SK-N-SH (cell line): ENCODE data around the gene CHD2. TPM values are rescaled to one million over a fixed set of nuclear protein-coding genes. Genes with fewer than 3 reads are reported as not detected.

Experiments
- CTCF ChIA-PET: fragments of 300-600, 350-600 bp; formaldehyde crosslinking; extraction: SDS; loops from one replicate; lab custom pipeline; 2021; lab: Yijun Ruan, JAX
- POLR2A ChIA-PET: fragments of 350-600 bp; sonication (Branson Sonifier 250); formaldehyde crosslinking; extraction: SDS; loops from one replicate; lab custom pipeline; 2020; ENCODE audit warnings: antibody characterized with exemption, inconsistent platforms; lab: Yijun Ruan, JAX
- DNase-seq: peaks from one replicate; pipeline ENCODE4 v3.0.0; 2012
- H2AFZ ChIP-seq: fragments of 200-600 bp; sonication (generic); 2 replicates; pipeline ENCODE4 v1.8.1; 2016; ENCODE audit warnings: antibody characterized with exemption, mild to moderate bottlenecking, low read depth
- H3F3A ChIP-seq: fragments of 200-600 bp; sonication (generic); replicated peaks from 2 replicates; pipeline ENCODE3; 2016; ENCODE audit warnings: antibody characterized with exemption, mild to moderate bottlenecking; ENCODE audit not compliant: insufficient read depth
- H3K27ac ChIP-seq, 2 experiments: fragments of 200-500 bp in 1 of 2; fragments of 200-600 bp in 1 of 2; sonication (Bioruptor generic) in 1 of 2; sonication (generic), shearing (Covaris generic) in 1 of 2; 2 replicates each; pipeline versions ENCODE4 v1.5.1 to v1.6.1; 2014 to 2016; ENCODE audit warnings: low read depth in 2 of 2, inconsistent platforms in 1 of 2, low read length in 1 of 2, mild to moderate bottlenecking in 1 of 2, mixed read lengths in 1 of 2
- H3K27me3 ChIP-seq: fragments of 200-600 bp; sonication (generic), shearing (Covaris generic); 2 replicates; pipeline ENCODE4 v1.6.1; 2016; ENCODE audit warnings: mixed run types; ENCODE audit not compliant: insufficient read depth
- H3K36me3 ChIP-seq, 2 experiments: fragments of 200-500 bp in 1 of 2; fragments of 200-600 bp in 1 of 2; sonication (Bioruptor generic) in 1 of 2; sonication (generic) in 1 of 2; replicated peaks in 1 of 2; 2 replicates each; pipeline versions ENCODE3 to v1.5.1; 2014 to 2016; ENCODE audit warnings: low read length in 1 of 2, mild to moderate bottlenecking in 1 of 2; ENCODE audit not compliant: insufficient read depth in 2 of 2, control insufficient read depth in 1 of 2
- H3K4me1 ChIP-seq, 2 experiments: fragments of 200-500 bp in 1 of 2; fragments of 200-600 bp in 1 of 2; sonication (Bioruptor generic) in 1 of 2; sonication (generic), shearing (Covaris generic) in 1 of 2; 2 replicates each; pipeline versions ENCODE4 v1.5.1 to v1.6.1; 2014 to 2016; ENCODE audit warnings: low read depth in 1 of 2, low read length in 1 of 2, mixed run types in 1 of 2; ENCODE audit not compliant: insufficient read depth in 2 of 2, control insufficient read depth in 1 of 2
- H3K4me2 ChIP-seq: fragments of 200-600 bp; sonication (generic), shearing (Covaris generic); 2 replicates; pipeline ENCODE4 v1.6.1; 2017; ENCODE audit warnings: mixed run types
- H3K4me3 ChIP-seq, 2 experiments: fragments of 200-500 bp in 1 of 2; fragments of 200-600 bp in 1 of 2; sonication (Bioruptor generic) in 1 of 2; sonication (generic), shearing (Covaris generic) in 1 of 2; 2 replicates each; pipeline versions ENCODE4 v1.5.1 to v1.8.1; 2014 to 2016; ENCODE audit warnings: low read depth in 2 of 2, inconsistent platforms in 1 of 2, low read length in 1 of 2, mild to moderate bottlenecking in 1 of 2, mixed read lengths in 1 of 2, moderate library complexity in 1 of 2
- H3K79me2 ChIP-seq: fragments of 200-600 bp; sonication (generic); 2 replicates; pipeline ENCODE4 v1.8.1; 2017; ENCODE audit warnings: mild to moderate bottlenecking; ENCODE audit not compliant: insufficient read depth
- H3K9ac ChIP-seq: fragments of 200-600 bp; sonication (generic); 2 replicates; pipeline ENCODE4 v1.6.1; 2017; ENCODE audit warnings: mixed run types
- H3K9me2 ChIP-seq: fragments of 200-600 bp; sonication (generic); 2 replicates; pipeline ENCODE4 v1.6.1; 2017; ENCODE audit warnings: mixed run types
- H3K9me3 ChIP-seq: fragments of 200-600 bp; sonication (generic); 2 replicates; pipeline ENCODE4 v1.6.1; 2017; ENCODE audit warnings: mixed run types, mild to moderate bottlenecking, moderate library complexity
- H4K20me1 ChIP-seq: fragments of 200-600 bp; sonication (generic); 2 replicates; pipeline ENCODE4 v1.6.1; 2017; ENCODE audit warnings: mild to moderate bottlenecking, mixed run types; ENCODE audit not compliant: insufficient read depth
- CHD2 ChIP-seq: fragments of 150-350 bp; IDR thresholded peaks from 2 replicates; pipeline ENCODE4 v1.6.1; 2018; ENCODE audit warnings: low read length; ENCODE audit not compliant: partially characterized antibody
- EP300 ChIP-seq, 2 experiments: IDR thresholded peaks; 2 replicates each; pipeline versions ENCODE4 v1.4.0 to v1.6.1; 2012; ENCODE audit warnings: borderline replicate concordance in 1 of 2, low read depth in 1 of 2, low read length in 1 of 2
- FOSL2 ChIP-seq: IDR thresholded peaks from 2 replicates; pipeline ENCODE4 v1.4.0; 2012; ENCODE audit warnings: low read depth, mild to moderate bottlenecking, moderate library complexity, borderline replicate concordance
- GABPA ChIP-seq: IDR thresholded peaks from 2 replicates; pipeline ENCODE4 v1.4.0; 2012; ENCODE audit warnings: low read depth, mild to moderate bottlenecking
- GATA2 ChIP-seq: sonication (generic); formaldehyde crosslinking; IDR thresholded peaks from 2 replicates; pipeline ENCODE4 v1.5.0; 2020; ENCODE audit warnings: mild to moderate bottlenecking, missing genetic modification reagents
- JUND ChIP-seq: IDR thresholded peaks from 2 replicates; pipeline ENCODE4 v1.4.0; 2012
- MAX ChIP-seq: IDR thresholded peaks from 2 replicates; pipeline ENCODE4 v1.4.0; 2012; ENCODE audit warnings: low read depth
- NFIC ChIP-seq: IDR thresholded peaks from 2 replicates; pipeline ENCODE4 v1.4.0; 2012; ENCODE audit warnings: borderline replicate concordance
- PBX3 ChIP-seq: IDR thresholded peaks from 2 replicates; pipeline ENCODE4; 2012
- RFX5 ChIP-seq: IDR thresholded peaks from 2 replicates; pipeline ENCODE4 v1.6.1; 2012; ENCODE audit warnings: mild to moderate bottlenecking, improper control_type of control experiment, low read length
- RXRA ChIP-seq: IDR thresholded peaks from 2 replicates; pipeline ENCODE4 v1.4.0; 2012; ENCODE audit warnings: low read depth, mild to moderate bottlenecking, borderline replicate concordance
- TCF12 ChIP-seq: IDR thresholded peaks from 2 replicates; pipeline ENCODE4 v1.4.0; 2012
- TEAD4 ChIP-seq: IDR thresholded peaks from 2 replicates; pipeline ENCODE4 v1.4.0; 2012; ENCODE audit warnings: mild to moderate bottlenecking, borderline replicate concordance; ENCODE audit not compliant: insufficient read depth
- USF1 ChIP-seq: IDR thresholded peaks from 2 replicates; pipeline ENCODE4 v1.4.0; 2012; ENCODE audit warnings: low read depth, borderline replicate concordance
- USF2 ChIP-seq: fragments of 150-350 bp; IDR thresholded peaks from 2 replicates; pipeline ENCODE4 v1.6.1; 2017; ENCODE audit warnings: antibody characterized with exemption, low read length, low read depth, borderline replicate concordance
- WGBS: methylation state at CpG from one replicate; pipeline ENCODE4 v1.1.6; 2017; ENCODE audit warnings: low lambda C conversion rate; 5-methylcytosine and 5-hydroxymethylcytosine counted together
- polyA plus RNA-seq, 3 experiments: library from polyadenylated mRNA; depleted of rRNA; stranded (reverse); fragments of >200 nt; gene quantifications; 2 replicates each; pipeline ENCODE4 v1.2.3, GENCODE V29; 2012
- TF ChIP-seq, protein P1 (sequence below): IDR thresholded peaks from 2 replicates; pipeline ENCODE4 v1.6.1; 2012; ENCODE audit warnings: mild to moderate bottlenecking, low read depth, low read length, moderate library complexity

CHD2 gene
- polyA plus RNA-seq, 1 of the 3 experiments (the other 2 are of a cell fraction) = 25.3 TPM

GRCh38 chr15:93050648-93051047 lies 150.5 kb downstream of the CHD2 start:
- H3K4me2 ChIP-seq = no peak overlapping the region
- H3K9ac ChIP-seq = no peak overlapping the region
- no peaks in the 10 kb centered on the region for H3K36me3 ChIP-seq
- no peak for TF ChIP-seq USF2
- TF ChIP-seq TEAD4 = no peak
- no peak for TF ChIP-seq JUND
- no peak for TF ChIP-seq MAX
- no peak for TF ChIP-seq PBX3
- TF ChIP-seq FOSL2 = no peak
- TF ChIP-seq GABPA = no peak
- TF ChIP-seq, all 33 proteins: peak for 0
- Histone ChIP-seq H3K9me2 (no peaks in the 10 kb centered on the region), H3K4me1 (no peaks in the 10 kb centered on the region), H2AFZ (no peak overlapping the region), H3K79me2 (no peaks in the 10 kb centered on the region), H3K27me3 (no peaks in the 10 kb centered on the region), H3K27ac (no peak overlapping the region), H4K20me1 (no peaks in the 10 kb centered on the region), H3K4me3 (no peak overlapping the region), H3F3A (no peaks in the 10 kb centered on the region), H3K9me3 (no peaks in the 10 kb centered on the region)
- no peak for DNase-seq
- POLR2A ChIA-PET = no interaction called here
- CTCF ChIA-PET = interaction anchor here (1.1 kb wide), 2 partner anchors 20 to 37 kb away, joined by 3 to 4 read pairs; no protein-coding TSS in a partner anchor
- WGBS = 84% methylated on average over 13 of the region's 13 CpGs

- Histone ChIP-seq H3K4me2 (no peak overlapping the region), H3K9me2 (no peaks in the 10 kb centered on the region), H3K4me1 (no peaks in the 10 kb centered on the region), H3K36me3 (no peaks in the 10 kb centered on the region), H3K9me3 (no peaks in the 10 kb centered on the region), H3K27ac (no peak overlapping the region), H3K27me3 (no peaks in the 10 kb centered on the region), H2AFZ (no peak overlapping the region), H3K79me2 (no peaks in the 10 kb centered on the region), H3K4me3 (no peak overlapping the region), H4K20me1 (no peaks in the 10 kb centered on the region), H3F3A (no peaks in the 10 kb centered on the region), H3K9ac (no peak overlapping the region)
- no peak for DNase-seq
- 73% methylated on average over 11 of the region's 32 CpGs for WGBS
- ChIA-PET CTCF (interaction anchor here (0.9 to 1.1 kb wide), 3 partner anchors 26 to 1069 kb away, joined by 3 read pairs; no protein-coding TSS in a partner anchor), POLR2A (interaction anchor here (0.6 kb wide), 1 partner anchor 959 kb away, joined by 4 read pairs; no protein-coding TSS in a partner anchor)
- TF ChIP-seq CHD2 (no peak), USF1 (no peak), NFIC (no peak), EP300 (IDR thresholded peaks at IDR 0.05; ENCODE audit: borderline replicate concordance in 1 of 2, low read depth in 1 of 2, low read length in 1 of 2) (no peak), RXRA (no peak), PBX3 (no peak), GATA2 (no peak), USF2 (no peak), RFX5 (no peak), TCF12 (no peak)
- TF ChIP-seq, protein P1, sequence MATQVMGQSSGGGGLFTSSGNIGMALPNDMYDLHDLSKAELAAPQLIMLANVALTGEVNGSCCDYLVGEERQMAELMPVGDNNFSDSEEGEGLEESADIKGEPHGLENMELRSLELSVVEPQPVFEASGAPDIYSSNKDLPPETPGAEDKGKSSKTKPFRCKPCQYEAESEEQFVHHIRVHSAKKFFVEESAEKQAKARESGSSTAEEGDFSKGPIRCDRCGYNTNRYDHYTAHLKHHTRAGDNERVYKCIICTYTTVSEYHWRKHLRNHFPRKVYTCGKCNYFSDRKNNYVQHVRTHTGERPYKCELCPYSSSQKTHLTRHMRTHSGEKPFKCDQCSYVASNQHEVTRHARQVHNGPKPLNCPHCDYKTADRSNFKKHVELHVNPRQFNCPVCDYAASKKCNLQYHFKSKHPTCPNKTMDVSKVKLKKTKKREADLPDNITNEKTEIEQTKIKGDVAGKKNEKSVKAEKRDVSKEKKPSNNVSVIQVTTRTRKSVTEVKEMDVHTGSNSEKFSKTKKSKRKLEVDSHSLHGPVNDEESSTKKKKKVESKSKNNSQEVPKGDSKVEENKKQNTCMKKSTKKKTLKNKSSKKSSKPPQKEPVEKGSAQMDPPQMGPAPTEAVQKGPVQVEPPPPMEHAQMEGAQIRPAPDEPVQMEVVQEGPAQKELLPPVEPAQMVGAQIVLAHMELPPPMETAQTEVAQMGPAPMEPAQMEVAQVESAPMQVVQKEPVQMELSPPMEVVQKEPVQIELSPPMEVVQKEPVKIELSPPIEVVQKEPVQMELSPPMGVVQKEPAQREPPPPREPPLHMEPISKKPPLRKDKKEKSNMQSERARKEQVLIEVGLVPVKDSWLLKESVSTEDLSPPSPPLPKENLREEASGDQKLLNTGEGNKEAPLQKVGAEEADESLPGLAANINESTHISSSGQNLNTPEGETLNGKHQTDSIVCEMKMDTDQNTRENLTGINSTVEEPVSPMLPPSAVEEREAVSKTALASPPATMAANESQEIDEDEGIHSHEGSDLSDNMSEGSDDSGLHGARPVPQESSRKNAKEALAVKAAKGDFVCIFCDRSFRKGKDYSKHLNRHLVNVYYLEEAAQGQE = no peak
These were observed 151.3 kb downstream of the CHD2 start for GRCh38 chr15:93051236-93052089.
